Breast epithelium (tissue), 4 donors: ENCODE measurements around the gene LDLRAD4. TPM values are rescaled to one million over a fixed set of nuclear protein-coding genes. Genes with fewer than 3 reads are reported as not detected.

ENCODE experiments used
- DNase-seq, 2 donors: peaks; one replicate each; pipeline ENCODE4 v3.0.0-alpha.2; 2019; ENCODE audit warnings: low spot score in 2 of 2
- H3K27ac ChIP-seq, 2 donors: fragments of 200-600 bp; sonication (generic) in 1 of 2; one replicate each; pipeline ENCODE4 v1.5.1; 2016 to 2019; ENCODE audit warnings: mild to moderate bottlenecking in 1 of 2
- H3K27me3 ChIP-seq, 2 donors: fragments of 200-600 bp; sonication (generic) in 1 of 2; one replicate each; pipeline versions ENCODE4 v1.5.1 to v1.6.0; 2017 to 2019; ENCODE audit warnings: control low read depth in 1 of 2, mild to moderate bottlenecking in 1 of 2
- H3K36me3 ChIP-seq: fragments of 200-600 bp; one replicate; pipeline ENCODE4 v1.5.1; 2019
- H3K4me1 ChIP-seq, 2 donors: fragments of 200-600 bp; sonication (generic); one replicate each; pipeline ENCODE4 v1.5.1; 2016 to 2019; ENCODE audit warnings: control low read depth in 1 of 2
- H3K4me3 ChIP-seq, 3 donors: fragments of 200-600 bp; sonication (generic); 1 replicate in 2 of 3; 2 replicates in 1 of 3; pipeline ENCODE4 v1.5.1; 2016 to 2019; ENCODE audit warnings: mild to moderate bottlenecking in 3 of 3, moderate library complexity in 2 of 3
- H3K9me3 ChIP-seq, 2 donors: fragments of 200-600 bp; sonication (generic) in 1 of 2; one replicate each; pipeline ENCODE4 v1.5.1; 2016 to 2019; ENCODE audit warnings: control low read depth in 1 of 2
- CTCF ChIP-seq, 3 donors: fragments of 450-650 bp; IDR thresholded peaks; one replicate each; pipeline ENCODE4 v1.5.1; 2016 to 2017; ENCODE audit warnings: antibody characterized with exemption in 3 of 3, mild to moderate bottlenecking in 3 of 3, moderate library complexity in 3 of 3
- POLR2A ChIP-seq: fragments of 450-650 bp; IDR thresholded peaks from one replicate; pipeline ENCODE4 v1.6.1; 2016; ENCODE audit warnings: antibody characterized with exemption, mild to moderate bottlenecking, moderate library complexity
- POLR2AphosphoS5 ChIP-seq, 3 donors: sonication (generic); formaldehyde crosslinking; IDR thresholded peaks; one replicate each; pipeline ENCODE4 v1.6.1; 2017; ENCODE audit warnings: antibody characterized with exemption in 3 of 3
- intact Hi-C: fragments of 100-400 bp; cut with DNase I; formaldehyde crosslinking; loops from one replicate; pipeline ENCODE4 v1.15.1; 2023; ENCODE audit warnings: low total_unique reads
- total RNA-seq, 3 donors: library from RNA; depleted of rRNA; stranded (reverse); fragments of >200 nt; gene quantifications; one replicate each; pipeline ENCODE4 v1.1.0, GENCODE V29; 2016

The LDLRAD4 gene
- total RNA-seq, 3 donors from 2014 or later = 28.5 to 94.3 (median 42.9) TPM

DNA sequence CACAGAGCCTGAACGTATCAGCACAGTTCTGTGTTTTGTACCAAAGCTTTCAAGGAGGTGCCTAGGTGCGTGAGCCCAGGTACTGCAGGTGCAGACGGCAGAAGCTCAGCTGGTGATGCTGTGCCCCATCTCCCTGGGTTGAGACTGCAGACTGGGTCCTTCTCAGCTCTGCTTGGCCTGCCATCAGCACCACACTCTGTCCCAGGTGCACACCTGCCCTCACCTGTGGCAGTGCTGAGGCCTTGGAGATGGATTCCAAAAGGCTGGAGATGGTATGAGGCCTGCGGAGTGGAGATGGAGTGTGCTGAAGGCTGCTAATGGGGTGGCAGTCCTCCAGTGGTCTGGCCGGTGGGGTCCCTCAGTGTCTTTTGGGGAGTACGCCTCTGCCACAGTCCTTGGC is 9.3 kb downstream of the LDLRAD4 start:
- intact Hi-C loops = no loop called here
- TF ChIP-seq CTCF (IDR thresholded peaks at IDR 0.05) (no peak), POLR2A (no peak), POLR2AphosphoS5 (IDR thresholded peaks at IDR 0.05) (no peak)
- Histone ChIP-seq H3K27me3 (no peaks in the 10 kb centered on the region), H3K4me1 (peaks cover 9 to 11% of the 10 kb centered on the region in 2 donors), H3K9me3 (no peaks in the 10 kb centered on the region), H3K4me3 (no peak overlapping the region), H3K27ac (no peak overlapping the region), H3K36me3 (no peaks in the 10 kb centered on the region)
- no peak for DNase-seq

DNA sequence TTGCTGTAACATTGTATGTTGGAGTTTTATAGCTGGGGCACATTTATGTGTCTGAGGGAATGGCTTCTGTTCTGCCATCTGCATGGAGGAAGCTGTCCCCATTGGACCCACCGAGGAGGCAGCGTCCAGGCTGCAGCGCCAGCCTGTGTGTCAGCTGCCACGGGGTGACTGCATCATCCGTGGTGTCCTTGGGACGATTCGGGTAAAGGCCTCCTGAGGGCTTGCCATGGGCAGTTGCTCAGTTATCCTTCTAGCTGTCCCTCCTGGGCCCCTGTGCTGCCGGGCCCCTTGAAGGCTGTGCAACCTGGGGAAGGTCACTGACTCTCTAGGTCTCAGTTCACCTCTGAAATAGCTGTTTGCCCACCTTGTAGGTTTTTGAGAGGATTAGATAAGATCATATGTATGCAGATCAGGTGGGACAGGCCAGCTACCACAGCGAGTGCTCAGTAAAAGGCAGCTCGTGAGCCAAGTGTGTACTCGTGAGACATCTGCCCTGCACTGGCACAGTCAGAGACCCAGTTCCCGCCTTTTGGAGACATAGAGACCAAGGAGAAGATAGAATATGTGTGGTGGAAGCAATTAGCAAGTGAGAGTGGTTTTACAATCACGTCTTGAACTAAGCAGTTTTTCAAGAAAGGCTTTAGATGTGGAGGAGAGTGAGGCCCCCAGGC is 10.6 kb downstream of the LDLRAD4 start:
- H3K27me3 ChIP-seq = no peaks in the 10 kb centered on the region
- no peak overlapping the region for H3K4me3 ChIP-seq
- no peaks in the 10 kb centered on the region for H3K9me3 ChIP-seq
- intact Hi-C loops = no loop called here
- H3K27ac ChIP-seq = no peak overlapping the region
- TF ChIP-seq CTCF (IDR thresholded peaks at IDR 0.05) = no peak
- no peak for TF ChIP-seq POLR2AphosphoS5 (IDR thresholded peaks at IDR 0.05)
- H3K36me3 ChIP-seq = no peaks in the 10 kb centered on the region
- H3K4me1 ChIP-seq = peaks cover 0 to 1% of the 10 kb centered on the region in 2 donors
- no peak for DNase-seq

DNA sequence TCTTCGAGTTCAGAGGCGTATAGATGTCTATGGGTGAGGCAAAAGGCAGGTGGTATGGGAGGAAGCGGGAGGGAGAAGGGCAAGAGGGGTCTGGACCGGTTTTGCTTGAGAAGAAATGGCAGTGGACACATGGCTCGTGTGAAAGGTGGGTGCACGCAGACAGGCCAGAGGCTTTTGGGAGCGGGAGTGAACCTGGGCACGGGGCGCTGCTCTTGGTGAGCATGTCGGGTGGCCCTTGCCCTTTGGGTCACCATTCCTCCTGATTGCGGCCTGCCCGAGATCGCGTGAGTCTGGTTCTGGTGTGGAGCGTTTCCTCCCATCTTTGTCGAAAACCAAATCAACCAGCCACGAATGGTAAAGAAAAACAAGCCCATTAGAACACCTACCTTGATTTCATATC is 12.6 kb downstream of the LDLRAD4 start:
- intact Hi-C loops = no loop called here
- Histone ChIP-seq H3K9me3 (no peaks in the 10 kb centered on the region), H3K4me1 (peaks cover 0 to 4% of the 10 kb centered on the region in 2 donors), H3K36me3 (no peaks in the 10 kb centered on the region), H3K27ac (no peak overlapping the region), H3K27me3 (no peaks in the 10 kb centered on the region), H3K4me3 (no peak overlapping the region)
- TF ChIP-seq CTCF (IDR thresholded peaks at IDR 0.05) = no peak
- TF ChIP-seq POLR2AphosphoS5 (IDR thresholded peaks at IDR 0.05) = no peak
- TF ChIP-seq POLR2A = no peak
- no peak for DNase-seq

DNA sequence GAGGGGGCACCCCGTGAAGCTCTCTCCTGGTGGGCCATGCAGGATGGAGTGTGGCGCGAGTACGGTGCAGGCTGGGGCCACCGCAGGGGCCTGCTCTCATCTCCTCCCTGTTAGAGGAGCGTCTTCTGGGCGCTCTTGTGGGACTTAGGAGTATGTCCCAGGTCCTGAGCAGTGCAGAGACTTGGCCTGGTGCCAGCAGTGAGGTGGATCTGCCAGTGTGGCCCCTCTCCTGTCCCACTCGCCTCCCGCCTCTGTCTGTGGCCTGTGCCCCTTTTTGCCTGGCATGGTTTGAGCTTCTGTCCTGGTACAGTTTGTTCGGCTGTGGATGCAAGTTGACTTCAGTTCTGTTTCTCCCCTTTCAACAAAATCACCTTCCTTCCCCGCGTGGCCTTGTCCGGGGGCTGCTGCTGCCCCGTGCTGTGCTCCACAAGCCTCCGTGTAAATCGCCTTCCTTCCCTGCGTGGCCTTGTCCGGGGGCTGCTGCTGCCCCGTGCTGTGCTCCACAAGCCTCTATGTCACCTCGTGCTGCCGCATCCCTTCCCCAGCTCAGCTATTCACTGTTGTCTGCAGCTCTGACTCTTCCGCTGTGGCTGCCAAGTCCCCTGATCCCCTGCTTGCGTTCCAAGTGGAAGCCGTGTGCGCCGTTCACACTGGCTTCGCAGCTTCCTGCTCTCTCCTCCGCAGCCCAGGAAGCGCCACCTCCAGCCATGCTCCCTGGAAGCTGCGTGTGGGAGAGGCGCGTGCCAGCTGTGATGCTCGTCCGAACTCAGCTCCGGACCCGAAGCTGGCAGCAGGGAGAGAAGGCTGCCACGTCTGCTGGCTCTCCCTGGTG is 13.7 kb downstream of the LDLRAD4 start:
- H3K4me1 ChIP-seq = peaks cover 0 to 4% of the 10 kb centered on the region in 2 donors
- intact Hi-C loops = no loop called here
- no peaks in the 10 kb centered on the region for H3K36me3 ChIP-seq
- peak overlapping the region; percentile 19 to 88 for H3K27ac ChIP-seq
- peak overlapping the region in 1 of 3 donors; percentile 39 for H3K4me3 ChIP-seq
- H3K27me3 ChIP-seq = no peaks in the 10 kb centered on the region
- TF ChIP-seq POLR2AphosphoS5 (IDR thresholded peaks at IDR 0.05) = no peak
- TF ChIP-seq CTCF (IDR thresholded peaks at IDR 0.05) = no peak
- TF ChIP-seq POLR2A = no peak
- no peaks in the 10 kb centered on the region for H3K9me3 ChIP-seq
- DNase-seq = no peak
